DOHH2 (cell line): Measurements from ENCODE around the gene CFAP69.

Source experiments
- CTCF ChIP-seq: fragments of 200-600 bp; sonication (generic); IDR thresholded peaks from one replicate; pipeline ENCODE4 v1.5.1; 2014; ENCODE audit warnings: antibody characterized with exemption, mild to moderate bottlenecking, low read depth, low read length; ENCODE audit not compliant: poor library complexity, severe bottlenecking
- EZH2phosphoT487 ChIP-seq: fragments of 200-600 bp; sonication (generic); IDR thresholded peaks from 2 replicates; pipeline ENCODE4 v1.6.1; 2017; ENCODE audit warnings: borderline replicate concordance, mild to moderate bottlenecking, antibody characterized with exemption, low read length, moderate library complexity, mixed read lengths

- no peak for TF ChIP-seq CTCF
- TF ChIP-seq EZH2phosphoT487: no peak
These were observed 77.9 kb downstream of the CFAP69 start for GRCh38 chr7:90322837-90323236.
